Activated T-cell treated with anti-CD3 and anti-CD28 coated beads for 1 hour (primary cell): ENCODE results near the gene UNC80.

Experiments used
- DNase-seq: peaks from one replicate; pipeline ENCODE4 v3.0.0-alpha.2; 2020; ENCODE audit warnings: low read depth

Gene UNC80

DNA sequence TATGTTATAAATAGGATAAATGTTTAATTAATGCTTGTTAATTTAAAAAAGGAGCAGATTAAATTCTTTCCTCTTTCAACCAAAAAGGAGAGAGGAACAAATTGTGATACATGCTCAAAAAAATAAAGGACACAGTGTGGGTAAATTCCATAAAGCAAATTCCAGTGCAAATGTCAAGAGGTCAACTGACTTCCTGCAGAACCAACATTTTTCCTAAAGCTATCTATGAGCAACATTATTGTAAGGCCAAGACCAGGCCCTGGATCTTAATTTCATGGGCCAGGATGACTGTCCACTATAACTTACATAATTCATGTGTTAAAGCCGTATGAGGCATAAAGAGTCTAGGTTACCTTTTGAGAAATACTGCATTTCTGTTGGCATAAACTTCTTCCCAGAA lies 136.9 kb downstream of the UNC80 start:
- no peak for DNase-seq

DNA sequence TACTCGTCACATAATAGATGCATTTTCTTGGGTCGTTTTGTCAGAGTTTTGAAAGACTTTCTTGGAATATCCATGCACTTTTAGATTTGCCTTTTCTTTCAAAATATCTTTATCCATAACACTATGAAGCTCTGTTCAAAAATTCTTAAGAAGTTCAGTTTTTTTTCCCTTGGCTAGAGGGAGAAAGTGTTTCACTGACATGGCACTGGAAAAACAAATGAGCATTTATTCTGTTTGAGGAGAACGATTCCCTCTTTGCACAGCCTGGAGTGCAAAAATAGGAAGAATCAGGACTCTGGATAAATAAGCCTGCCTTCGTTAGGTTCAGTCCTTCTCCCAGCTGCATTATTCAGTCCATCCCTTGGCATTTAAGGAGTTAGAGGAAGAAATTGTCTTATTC lies 139.9 kb downstream of the UNC80 start:
- no peak for DNase-seq

DNA sequence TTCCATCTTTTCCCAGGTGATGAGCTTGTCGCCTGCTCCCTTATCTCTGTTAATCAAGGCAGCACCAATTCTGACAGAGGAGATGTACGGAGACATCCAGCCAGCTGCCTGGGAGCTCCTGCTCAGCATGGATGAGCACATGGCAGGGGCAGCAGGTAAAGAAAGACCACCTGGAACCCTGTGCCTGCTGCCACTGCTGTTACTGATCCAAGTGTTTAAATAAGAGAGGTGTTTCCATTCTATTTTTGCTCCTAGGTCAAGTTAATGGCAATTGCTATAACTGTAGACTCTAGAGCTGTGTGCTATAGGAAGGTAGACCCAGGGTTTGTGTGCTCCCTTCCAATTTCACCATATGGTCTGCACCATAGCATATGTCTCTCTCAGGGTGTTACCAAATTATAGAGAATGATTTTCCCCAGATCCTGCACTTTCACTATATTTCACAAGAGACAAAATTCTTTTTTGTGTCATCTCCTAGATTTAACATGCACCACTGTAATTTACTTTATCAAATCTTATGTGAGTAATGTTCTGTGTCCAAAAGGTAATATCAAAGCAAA lies 142.2 kb downstream of the UNC80 start:
- no peak for DNase-seq

DNA sequence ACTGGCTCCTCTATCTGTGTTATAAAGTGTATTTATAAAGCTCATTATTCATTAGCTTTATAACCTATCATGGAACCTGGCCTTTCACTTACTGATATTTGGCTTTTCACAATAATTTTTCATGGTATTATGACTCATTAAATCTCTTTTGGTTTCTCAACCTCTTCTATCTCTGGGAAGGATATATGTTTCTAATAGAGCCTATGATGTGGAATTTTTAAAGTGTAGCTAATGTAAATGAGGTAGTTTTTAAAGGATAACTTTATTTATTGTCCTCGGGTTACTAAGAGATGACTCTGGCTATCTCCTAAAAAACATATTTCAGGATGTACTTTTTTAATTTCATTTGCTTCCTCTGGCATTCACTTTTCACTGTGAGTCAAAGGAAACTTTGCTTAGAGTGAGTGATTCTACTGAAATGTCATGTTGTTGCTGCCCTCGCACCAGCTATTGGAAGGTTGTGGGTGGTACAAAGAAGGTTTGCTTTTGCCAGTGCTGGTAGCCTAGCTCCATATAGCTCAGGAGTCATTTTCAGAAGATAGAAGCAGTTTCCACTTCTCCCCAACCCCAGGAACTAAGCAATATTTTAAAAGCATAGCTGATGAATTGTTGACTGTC lies 145.6 kb downstream of the UNC80 start:
- no peak for DNase-seq

DNA sequence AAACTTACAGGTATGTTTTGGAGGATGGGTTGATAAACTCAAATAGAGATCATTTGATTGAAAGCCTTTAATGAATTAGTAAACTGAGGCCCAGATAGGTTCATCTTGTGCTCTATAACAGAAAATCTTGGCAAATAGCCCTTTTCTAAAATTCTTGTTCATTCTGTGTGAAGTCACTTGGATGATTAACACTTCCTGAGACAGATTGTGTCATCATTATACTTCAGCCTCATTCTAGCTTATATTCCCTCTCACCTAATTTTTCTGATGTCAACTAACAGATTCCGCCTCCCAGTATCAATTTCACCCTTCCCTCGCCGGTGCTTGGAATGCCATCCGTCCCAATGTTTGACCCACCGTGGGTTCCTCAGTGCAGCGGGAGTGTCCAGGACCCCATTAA lies 146.6 kb downstream of the UNC80 start:
- no peak for DNase-seq

DNA sequence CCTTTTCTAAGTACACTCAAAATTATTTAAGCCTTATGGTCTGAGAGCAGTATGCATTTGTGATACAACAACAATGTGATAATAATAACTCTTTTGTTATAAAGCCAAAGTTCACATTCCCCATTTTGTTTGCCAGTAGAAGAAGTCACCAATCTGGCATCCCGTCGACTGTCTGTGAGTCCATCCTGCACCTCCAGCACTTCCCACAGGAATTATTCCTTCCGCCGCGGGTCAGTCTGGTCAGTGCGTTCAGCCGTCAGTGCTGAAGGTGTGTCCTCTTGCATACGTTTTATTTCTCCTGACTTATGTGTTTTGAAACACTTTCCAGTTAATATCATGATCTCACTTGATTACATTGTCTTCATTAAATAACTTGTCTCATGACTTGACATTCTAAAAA lies 150.5 kb downstream of the UNC80 start:
- no peak for DNase-seq

DNA sequence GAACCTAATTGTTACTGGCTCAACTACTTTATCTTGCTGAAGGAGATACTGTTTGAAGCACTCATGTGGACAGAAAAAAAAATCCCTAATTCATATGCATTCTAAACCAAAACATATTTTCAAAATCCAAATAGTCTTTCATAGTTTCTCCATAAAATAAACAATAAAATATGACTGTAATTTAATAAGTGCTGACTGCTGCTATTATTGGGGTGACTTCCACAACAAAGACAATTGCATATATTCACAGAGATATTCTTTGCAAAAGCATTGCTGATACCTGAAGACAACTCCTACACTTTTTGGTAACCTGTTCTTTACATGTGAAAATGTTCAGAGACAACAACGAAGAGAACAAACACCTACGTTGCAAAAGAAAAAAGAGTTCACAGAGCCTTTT lies 157.7 kb downstream of the UNC80 start:
- no peak for DNase-seq

DNA sequence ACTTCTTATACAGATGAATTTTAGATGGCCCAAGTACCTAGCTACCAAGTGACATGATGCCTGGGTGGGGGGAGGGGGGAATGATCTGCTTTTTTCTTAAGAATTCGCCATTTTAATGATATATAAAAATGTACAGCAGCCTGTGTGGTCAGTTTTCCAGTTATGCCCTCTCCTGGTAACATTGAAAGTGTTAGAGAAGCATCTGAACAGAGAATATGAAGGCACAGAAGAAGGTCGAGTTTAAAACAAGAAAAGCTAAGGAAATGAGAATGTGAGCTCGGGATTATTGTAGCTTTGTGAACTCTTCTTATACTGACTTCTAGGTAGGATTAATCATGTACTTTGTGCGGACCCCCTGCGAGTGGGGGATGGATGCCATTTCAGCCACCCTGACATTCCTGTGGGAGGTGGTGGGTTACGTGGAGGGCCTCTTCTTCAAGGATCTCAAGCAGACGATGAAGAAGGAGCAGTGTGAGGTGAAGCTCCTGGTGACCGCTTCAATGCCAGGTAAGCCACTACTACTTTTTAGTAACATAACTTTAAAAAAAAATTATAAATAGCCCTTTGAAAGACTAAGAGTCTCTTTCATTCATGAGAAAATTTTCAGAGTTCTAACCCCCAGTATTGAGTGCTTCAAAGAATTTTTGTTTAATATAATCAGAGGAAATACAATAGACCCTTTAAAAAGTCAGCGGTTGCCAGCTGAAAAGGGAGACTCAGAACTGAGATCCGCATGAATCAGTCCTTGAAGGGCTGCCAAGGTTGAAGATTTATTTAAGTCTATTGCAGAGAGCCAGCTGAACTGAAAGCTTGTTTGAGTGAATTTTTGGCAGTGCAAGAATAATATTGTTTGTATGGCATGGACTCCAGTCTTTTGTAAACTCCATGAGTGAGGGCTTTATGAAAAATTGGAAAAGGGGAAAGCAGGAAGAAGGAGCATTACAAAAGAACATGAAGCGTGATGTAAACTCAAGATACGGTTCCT lies 162.2 kb downstream of the UNC80 start:
- DNase-seq, result no peak

DNA sequence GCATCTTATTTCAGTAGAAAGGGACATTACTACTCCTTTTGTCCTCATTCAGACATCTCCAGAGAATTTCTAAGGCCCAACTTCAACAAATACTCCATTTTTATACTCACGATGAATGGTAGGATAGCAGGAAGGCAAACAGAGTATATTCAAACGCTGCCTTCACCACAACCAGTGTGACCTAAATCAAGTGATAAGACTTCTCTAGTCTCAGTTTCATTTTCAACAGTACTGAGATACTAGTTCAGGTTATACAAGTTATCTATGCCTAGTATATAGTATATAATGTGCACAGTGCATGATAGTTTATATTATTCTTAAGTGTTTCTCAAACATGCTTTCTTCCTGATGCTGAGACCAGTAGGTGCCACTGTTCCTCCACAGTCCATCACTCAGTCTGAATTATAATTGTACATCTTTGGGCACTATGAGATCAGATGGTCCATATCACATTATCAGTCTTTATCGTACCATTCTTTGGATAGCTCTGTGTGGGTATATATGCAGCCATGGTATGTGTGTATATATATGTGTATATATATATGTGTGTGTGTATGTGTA lies 164.6 kb downstream of the UNC80 start:
- DNase-seq, result no peak

DNA sequence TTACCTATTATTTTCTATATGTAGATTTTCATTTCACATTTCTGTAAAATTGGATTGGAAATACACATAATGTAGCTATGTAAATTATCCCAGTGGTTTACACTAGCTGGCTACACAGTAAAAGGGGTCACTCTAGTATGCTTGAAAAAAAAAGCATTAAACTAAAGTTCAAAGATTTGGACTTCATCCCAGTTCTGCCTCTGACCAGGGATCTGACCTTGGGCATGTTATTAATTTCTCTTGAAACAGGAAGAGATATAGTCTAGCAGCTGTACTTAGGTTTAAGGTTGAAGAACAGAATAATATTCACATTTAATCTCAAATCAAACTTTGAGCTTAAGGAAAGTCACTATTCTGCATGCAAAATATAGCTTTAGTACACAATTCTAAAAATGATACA lies 166.3 kb downstream of the UNC80 start:
- no peak for DNase-seq

DNA sequence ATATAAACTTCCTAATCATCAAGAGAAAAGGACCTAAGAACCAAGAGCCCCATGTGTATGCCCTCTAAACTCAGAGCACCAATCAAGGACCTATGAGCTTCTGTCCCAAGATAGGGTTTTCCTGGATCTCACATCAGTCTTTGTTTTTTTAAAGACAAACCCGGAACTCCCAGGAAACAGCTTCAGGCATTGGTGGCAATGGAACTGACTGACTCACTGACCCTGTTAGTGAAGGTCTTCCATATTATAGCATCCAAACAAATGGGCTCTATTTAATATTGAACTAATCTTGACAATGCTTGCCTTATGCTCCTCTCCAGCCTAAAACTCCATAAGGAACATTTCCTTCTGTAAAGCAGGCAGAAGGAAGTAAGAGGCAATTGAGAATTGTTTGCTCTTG lies 167.3 kb downstream of the UNC80 start:
- DNase-seq, result no peak

DNA sequence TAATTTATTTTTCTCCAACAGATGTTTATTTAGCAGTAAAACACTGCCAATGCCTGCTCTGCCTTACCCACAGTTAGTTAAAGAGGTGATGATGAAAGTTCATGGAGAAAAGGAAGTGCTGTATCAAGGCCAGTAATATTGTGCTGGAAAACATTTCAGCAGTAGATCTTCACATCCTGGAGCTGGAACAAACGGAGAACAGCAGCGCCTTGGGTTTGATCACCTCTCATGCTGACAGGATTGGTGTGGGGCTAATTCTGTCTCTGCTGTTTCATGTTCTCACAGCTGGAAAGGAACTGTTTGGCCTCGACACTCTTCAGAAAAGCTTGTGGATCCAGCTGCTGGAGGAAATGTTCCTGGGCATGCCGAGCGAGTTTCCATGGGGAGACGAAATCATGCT lies 169.3 kb downstream of the UNC80 start:
- DNase-seq, result no peak

DNA sequence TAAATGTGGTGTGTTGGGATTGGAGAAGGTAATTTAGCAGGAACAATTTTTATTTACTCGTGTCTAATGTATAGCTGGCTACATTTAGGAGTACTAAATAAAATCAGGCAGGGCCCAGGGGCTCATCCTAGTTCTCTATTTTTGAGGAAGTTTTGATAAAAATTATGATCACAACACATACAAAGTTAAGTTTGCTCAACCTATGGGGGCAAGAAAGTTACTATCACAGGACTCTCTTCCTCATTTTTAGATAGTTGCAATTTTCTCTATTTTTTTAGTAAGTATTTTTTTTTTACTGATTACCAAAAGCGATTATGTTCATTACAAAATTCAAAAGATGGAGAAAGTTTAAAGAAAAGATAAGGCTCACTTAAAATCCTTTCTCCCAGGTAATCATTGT lies 170.8 kb downstream of the UNC80 start:
- no peak for DNase-seq

DNA sequence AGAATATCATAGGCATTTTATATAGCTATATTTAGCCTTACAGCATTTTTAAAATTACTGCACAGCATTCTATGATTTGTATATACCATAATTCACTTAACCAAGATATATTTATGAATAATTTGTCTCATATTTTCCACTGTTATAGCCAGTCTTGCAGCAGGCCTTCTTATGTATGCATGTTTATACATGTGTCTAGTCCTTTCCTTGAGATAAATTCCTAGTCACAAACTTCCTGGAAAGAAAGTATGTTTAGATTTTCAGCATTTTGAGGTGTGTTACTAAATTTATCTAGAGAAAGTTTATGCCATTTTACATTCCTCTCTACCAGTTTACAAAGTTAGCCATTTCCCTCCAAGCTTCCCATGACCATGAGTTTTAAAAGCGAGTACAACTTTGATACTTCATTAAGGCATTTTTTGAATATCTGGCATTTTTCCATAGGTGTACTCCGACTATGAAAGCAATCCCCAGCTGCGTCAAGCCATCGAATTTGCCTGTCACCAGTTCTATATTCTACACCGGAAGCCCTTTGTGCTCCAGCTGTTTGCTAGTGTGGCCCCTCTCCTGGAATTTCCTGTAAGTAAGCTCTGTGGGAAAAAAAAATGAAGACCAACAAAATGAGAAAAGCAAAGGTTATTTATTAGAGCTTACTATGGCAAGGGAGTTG lies 171.4 kb downstream of the UNC80 start:
- no peak for DNase-seq

DNA sequence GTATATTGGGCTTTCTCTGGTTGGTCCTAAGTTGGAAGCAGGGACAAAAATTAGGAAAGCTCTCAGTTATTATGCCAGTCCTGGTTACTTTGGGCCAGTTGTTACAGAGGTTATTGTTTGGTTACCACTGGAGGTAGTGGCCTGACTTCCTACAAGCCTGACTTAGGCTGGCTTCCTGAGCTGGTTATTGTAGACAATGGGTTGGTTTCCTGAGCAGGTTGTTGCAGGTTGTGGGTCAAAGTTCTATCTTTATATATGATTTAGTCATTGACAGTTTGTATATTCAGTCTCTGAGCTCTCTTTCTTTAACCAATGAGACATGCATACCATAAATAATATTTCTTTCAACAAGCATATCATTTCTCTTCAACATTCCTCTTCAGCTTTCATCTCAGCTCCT lies 172.1 kb downstream of the UNC80 start:
- no peak for DNase-seq

DNA sequence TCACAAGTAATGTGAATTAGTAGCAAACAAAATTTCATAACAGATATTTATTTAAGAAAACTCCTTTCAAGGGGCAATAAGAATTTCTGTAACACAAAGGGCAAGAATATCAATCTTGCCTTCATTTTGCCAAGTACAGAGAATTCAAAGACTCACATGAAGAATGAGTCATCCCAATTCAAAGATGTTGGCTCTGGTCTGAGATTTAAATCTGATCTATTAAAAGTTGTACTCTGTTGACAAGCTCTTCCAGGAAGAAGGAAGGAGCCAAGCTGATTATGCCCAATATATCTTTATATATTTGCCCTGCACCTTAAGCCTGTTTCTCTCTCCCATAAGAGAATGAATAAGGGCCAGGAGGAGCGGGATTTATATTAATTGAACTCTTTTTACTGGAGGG lies 174.9 kb downstream of the UNC80 start:
- no peak for DNase-seq

DNA sequence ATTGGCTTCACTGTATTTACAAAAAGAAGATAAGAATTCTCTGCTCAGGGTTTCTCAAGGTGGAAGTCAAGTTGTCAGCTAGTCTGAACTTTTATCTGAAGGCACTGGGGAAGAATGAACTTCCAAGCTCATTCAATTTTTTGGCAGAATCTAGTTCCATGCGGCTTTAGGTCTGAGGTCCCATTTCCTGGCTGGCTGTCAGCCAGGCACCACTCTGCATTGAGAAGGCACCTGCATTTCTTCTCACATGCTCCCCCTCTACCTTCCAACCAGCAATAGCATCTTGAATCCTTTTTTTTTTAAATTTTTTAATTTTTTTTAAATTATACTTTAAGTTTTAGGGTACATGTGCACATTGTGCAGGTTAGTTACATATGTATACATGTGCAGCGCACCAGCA lies 184.6 kb downstream of the UNC80 start:
- DNase-seq, result no peak

DNA sequence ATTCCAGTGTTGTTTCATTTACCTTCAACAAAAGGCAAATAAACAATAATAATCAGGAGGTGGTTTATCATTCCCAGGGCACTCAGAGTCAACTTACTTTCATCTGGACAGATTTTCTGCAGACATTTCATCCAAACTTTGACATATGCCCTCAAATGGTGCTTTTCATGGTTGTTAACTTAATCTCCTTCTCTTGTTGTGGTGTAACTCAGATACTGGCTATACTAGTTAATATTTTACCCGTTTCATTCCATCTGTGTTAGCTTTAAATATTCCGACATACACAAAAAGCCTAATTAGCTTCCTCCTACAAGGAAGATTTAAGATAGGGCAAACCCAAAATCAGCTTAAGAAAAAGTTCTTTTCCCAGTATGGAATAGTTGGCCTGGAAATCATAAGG lies 186.4 kb downstream of the UNC80 start:
- no peak for DNase-seq

DNA sequence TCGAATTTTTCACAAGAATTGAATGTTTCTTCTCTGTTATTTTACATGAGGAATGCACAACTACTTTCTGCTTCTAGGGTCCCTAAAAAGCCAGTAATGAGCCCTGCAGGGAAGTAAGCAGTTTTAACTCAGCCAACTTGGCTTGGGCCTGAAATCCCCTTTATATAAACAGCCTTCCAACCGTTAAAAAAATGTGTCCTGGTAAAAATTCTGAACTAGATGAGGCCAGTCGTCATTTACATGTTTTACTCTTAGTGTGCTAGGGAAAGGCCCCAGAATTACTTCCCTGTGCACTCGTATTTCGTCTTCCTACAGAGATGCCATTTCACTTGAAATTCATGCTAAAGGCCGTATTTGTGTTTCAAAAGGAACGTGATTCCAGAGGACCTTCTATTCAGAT lies 188.4 kb downstream of the UNC80 start:
- no peak for DNase-seq

DNA sequence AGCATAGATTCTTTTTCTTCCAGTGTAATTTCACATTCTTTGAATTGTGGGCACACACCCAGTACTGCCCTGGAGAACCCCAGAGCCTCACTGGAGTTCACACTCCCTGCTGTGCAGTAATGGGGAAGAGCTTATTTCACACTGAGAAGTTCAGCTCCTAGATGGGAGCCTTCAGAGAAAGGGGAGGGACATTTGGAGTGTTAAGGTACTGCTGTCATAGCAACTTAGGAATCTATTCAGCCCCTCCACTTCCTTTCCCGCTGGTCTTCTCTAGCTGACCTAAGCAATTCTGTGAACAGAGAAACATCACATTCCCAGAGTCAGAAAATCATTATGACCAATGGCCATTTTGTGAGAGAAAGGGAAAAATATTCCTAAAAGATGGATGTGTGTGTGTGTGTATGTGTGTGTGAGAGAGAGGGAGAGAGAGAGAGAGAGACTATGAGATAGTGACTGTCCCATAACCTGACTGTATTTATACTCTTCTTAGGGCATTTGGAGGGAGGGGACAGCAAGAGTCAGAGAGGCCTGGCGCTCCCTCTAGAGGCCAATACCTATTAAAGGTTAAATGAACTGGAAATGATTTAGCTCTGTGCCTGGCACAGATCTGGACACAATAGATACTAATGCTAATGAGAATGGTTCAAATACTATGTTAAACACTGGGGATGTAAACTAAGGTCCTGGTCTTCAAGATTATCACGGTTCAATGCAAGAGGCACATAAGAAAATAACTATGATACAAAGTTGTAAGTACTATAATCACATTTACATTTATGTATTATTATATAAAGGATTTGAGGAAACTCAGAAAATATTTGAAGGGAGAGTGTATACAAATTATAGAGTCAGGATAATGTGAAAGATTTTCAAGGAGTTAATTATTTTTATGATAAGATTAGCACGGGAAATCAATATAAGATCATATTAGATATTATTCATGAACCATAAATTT lies 189.3 kb downstream of the UNC80 start:
- peak; percentile 11 for DNase-seq

DNA sequence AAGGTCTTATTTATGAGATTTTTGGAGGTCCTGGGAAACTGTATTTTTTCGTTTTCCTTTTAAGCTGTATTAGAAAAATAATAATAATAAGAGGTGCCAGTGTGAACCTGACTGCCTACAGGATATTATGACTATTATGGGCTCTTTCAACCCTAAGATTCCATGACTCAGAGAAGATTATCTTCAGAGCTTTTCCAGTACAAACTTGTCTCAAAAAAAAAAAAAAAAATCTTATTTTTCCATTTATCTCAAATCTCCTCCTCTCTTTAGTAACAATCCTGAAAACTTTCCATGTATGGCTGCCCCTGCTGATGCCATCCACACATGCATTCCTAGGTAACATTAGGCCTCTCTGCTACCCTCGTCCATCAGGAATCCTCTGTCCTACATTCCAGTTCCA lies 194.1 kb downstream of the UNC80 start:
- no peak for DNase-seq
